NCI-H1436 treated with DMSO at 0.1 percent for 48 hours (cell line): ENCODE results near the gene LMTK3.

Source experiments
- DNase-seq: peaks from one replicate; lab custom pipeline; 2025; lab: John Stamatoyannopoulos, UW

LMTK3 gene

GRCh38 chr19:48471836-48472235 lies 39.8 kb downstream of the LMTK3 start:
- DNase-seq: no peak

- DNase-seq: no peak
These were observed 40.8 kb downstream of the LMTK3 start for GRCh38 chr19:48470856-48471255.

GRCh38 chr19:48469934-48470680 lies 41.5 kb downstream of the LMTK3 start:
- no peak for DNase-seq

- no peak for DNase-seq
These were observed 42.2 kb downstream of the LMTK3 start, which contains the start of gene CYTH2 for GRCh38 chr19:48469289-48469881. Gene CYTH2 (plus strand): TSS chr19:48469369. CDS start chr19:48469508, 139 bp downstream.

DNA sequence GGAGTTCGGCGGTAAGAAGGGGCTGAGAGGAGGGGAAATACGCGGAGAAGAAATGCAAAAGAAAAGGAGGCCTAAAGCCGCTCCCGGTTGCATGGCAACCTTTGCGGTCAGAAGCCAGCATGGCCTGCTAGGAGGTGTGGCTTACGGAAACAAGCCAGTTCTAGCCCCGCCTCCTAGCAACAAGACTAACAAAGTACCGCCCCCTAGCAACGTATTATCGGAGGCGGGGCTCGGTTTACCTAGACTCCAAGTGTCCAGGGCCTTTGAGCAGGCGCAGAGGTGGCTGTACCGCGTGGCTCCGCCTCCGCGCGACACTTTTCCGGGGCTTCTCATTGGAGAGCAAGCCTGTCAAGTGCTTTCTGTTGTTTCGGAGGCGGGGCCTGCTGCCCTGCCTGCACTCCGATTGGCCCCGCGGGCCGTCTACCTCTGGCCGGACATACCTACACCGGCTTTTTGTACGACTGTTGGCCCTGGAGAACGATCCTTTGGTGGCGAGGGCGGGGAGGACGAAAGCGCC lies 42.8 kb downstream of the LMTK3 start:
- DNase-seq: peak; percentile 100

GRCh38 chr19:48466561-48467325 lies 44.9 kb downstream of the LMTK3 start:
- no peak for DNase-seq

GRCh38 chr19:48465215-48465614 lies 46.4 kb downstream of the LMTK3 start:
- no peak for DNase-seq

- no peak for DNase-seq
These were observed 49.5 kb downstream of the LMTK3 start for GRCh38 chr19:48461982-48462655.

- no peak for DNase-seq
These were observed 50.0 kb downstream of the LMTK3 start for GRCh38 chr19:48461651-48461981.

- no peak for DNase-seq
These were observed 53.6 kb downstream of the LMTK3 start for GRCh38 chr19:48458016-48458415.

DNA sequence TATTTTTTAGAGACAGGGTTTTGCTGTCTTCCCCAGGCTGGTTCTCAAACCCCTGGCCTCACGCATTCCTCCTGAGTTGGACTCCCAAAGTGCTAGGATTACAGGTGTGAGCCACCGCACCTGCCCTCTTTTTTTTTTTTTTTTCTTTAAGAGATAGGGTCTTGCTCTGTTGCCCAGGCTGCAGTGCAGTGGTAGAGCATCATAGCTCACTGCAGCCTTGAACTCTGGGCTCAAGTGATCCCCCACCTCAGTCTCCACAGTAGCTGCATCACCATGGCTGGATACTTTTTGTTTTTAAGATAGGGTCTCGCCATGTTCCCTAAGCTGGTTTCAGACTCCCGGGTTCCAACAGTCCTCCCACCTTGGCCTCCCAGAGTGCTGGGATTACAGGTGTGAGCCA lies 54.8 kb downstream of the LMTK3 start:
- no peak for DNase-seq

GRCh38 chr19:48455908-48456562 lies 55.6 kb downstream of the LMTK3 start:
- DNase-seq: no peak

- no peak for DNase-seq
These were observed 56.3 kb downstream of the LMTK3 start, which contains the start of gene KCNJ14 for GRCh38 chr19:48455171-48455907. Gene KCNJ14 (plus strand): TSS chr19:48455574. CDS start chr19:48461725, 6,151 bp downstream.

DNA sequence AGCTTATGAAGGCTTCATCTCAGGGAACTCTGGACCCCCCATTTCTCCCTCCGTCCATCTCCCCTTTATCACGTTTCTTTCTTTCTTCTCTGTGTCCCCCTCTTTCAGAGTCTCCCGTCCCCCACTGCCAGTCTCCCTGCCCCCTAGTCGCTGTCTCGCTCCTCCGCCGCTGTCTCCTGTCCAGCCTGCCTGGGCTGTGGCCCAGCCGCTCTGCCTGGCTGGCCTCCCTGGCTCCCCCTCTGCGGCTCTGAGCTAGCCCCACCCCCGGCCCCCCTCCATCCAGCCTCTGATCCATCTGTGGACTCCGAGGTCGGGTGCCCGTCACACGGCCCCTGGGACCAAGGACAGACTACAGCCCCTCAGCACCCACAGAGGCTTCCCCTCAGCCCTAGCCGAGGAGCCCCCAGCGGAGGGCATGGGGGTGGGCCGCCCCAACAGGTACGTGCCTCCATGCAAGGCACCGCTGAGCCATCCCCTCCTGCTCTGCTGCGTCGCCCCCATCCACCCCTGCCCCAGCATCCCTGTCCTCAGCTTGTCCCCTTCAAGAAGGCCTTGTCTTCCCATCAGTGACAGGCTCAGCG lies 57.4 kb downstream of the LMTK3 start:
- DNase-seq: no peak

DNA sequence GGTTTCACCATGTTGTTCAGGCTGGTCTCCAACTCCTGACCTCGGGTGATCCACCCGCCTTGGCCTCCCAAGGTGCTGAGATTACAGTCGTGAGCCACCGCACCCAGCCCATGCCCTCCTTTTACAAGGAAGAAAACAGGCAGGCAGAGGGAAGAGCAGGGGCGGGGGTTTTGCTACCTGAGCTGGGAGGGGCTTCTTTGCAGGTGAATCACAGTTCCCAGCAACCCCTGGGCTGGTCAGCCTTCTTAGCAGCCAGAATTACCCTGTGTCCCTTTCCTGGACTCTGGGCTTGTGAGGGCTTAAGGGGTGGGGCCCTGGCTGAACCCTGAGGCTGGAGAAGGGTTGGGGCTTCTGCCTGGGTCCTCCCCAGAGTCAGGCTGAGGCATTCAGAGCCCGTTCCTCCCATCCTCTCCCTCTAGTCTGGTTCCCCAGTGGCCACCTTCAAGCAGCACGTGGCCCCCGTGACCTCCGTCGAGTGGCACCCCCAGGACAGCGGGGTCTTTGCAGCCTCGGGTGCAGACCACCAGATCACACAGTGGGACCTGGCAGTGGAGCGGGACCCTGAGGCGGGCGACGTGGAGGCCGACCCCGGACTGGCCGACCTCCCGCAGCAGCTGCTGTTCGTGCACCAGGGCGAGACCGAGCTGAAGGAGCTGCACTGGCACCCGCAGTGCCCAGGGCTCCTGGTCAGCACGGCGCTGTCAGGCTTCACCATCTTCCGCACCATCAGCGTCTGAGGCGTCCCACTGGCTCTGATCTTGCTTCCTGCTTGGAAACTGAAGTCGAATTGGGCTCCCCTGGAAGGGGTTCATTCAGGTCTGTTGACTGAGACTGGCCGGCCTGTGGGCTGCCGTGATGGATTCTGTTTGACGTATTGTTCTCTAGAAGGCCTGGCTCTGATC lies 59.1 kb downstream of the LMTK3 start:
- DNase-seq: no peak

GRCh38 chr19:48451624-48452023 lies 60.0 kb downstream of the LMTK3 start:
- no peak for DNase-seq

GRCh38 chr19:48450863-48451262 lies 60.8 kb downstream of the LMTK3 start:
- DNase-seq: no peak

DNA sequence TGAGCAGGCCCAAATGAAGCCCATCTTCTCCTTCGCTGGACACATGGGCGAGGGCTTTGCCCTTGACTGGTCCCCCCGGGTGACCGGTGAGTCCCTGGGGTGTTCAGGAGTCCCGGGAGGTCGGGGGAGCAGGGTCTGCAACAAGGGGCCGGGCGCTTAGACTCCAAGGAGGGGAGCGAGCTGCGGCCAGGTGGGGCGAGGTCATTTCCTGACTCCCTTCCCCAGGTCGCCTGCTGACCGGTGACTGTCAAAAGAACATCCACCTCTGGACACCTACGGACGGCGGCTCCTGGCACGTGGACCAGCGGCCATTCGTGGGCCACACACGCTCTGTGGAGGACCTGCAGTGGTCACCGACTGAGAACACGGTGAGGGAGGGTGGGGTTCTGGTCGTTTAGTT lies 61.2 kb downstream of the LMTK3 start:
- no peak for DNase-seq

GRCh38 chr19:48448563-48448962 lies 63.1 kb downstream of the LMTK3 start:
- DNase-seq: no peak

GRCh38 chr19:48446579-48446978 lies 65.1 kb downstream of the LMTK3 start:
- DNase-seq: no peak
